ENCODE results near the gene MYCBPAP. TPM values are rescaled to one million over a fixed set of nuclear protein-coding genes. Genes with fewer than 3 reads are reported as not detected.

MYCBPAP gene
- total RNA-seq, 2 experiments from 2014 or later, result 0.78 to 1.5 TPM

DNA sequence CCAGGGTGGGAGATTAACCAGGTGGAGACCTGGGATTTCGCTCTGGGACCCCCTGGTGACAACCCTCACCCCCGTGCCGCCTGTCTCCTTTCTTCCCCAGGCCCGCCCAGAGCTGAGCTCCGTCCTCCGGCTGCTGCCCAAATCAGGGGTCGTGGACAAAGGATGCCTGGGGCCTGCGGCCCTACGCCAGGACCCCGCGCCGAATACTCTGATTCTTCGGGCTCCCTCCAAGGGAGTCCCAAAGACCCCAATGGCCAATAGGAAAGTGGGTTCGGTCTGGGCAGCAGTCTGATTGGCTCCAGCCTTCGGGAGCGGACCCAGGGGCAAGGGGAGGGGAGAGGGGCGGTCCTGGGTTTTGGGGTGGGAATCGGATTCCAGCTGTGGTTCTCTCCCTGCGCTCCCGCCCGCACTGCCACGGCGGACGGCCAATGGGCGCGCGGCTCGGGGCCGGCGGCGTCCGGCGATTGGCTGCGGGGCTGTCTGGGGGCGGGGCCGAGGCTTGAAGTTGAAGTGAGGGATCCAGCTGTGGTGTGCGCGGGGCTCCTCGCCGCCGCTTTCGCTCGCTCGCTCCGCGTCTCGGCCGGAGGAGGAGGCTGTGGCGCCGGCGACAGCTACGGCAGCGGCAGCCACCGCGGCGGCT is 52.1 kb downstream of the MYCBPAP start, which contains the start of gene CACNA1G:
Gene CACNA1G (plus strand): TSS at position 531 of the 640 bp plus-strand sequence. CDS start 745 bp downstream, outside the sequence.
- TF ChIP-seq, protein P1, sequence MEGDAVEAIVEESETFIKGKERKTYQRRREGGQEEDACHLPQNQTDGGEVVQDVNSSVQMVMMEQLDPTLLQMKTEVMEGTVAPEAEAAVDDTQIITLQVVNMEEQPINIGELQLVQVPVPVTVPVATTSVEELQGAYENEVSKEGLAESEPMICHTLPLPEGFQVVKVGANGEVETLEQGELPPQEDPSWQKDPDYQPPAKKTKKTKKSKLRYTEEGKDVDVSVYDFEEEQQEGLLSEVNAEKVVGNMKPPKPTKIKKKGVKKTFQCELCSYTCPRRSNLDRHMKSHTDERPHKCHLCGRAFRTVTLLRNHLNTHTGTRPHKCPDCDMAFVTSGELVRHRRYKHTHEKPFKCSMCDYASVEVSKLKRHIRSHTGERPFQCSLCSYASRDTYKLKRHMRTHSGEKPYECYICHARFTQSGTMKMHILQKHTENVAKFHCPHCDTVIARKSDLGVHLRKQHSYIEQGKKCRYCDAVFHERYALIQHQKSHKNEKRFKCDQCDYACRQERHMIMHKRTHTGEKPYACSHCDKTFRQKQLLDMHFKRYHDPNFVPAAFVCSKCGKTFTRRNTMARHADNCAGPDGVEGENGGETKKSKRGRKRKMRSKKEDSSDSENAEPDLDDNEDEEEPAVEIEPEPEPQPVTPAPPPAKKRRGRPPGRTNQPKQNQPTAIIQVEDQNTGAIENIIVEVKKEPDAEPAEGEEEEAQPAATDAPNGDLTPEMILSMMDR (IDR thresholded peaks at IDR 0.05), result no peak
- Mint-ChIP-seq H3K27ac (no peak within 1 kb of the TSS), H3K36me3 (ENCODE audit: low read depth) (no peaks in the 10 kb centered on the region), H3K4me1 (ENCODE audit: low read depth) (peaks cover 33% of the 10 kb centered on the region), H3K4me3 (peak within 1 kb of the TSS; percentile 85), H3K27me3 (peaks cover 77% of the 10 kb centered on the region), H3K9me3 (no peaks in the 10 kb centered on the region)
- peaks cover 44% of the 10 kb centered on the region for H3K4me1 ChIP-seq (ENCODE audit: insufficient read depth, low read length)
- peak; percentile 70 to 93 (median 84) for DNase-seq
- ChIA-PET POLR2A (interaction anchor here (1.2 to 4.5 kb wide), 4 partner anchors 10 to 159 kb away, joined by 3 to 19 read pairs (median 6); partner anchors contain the start of gene LUC7L3), CTCF (interaction anchor here (0.9 to 1.3 kb wide), 3 partner anchors 13 to 56 kb away, joined by 3 to 5 read pairs (median 3); partner anchors contain the start of genes EPN3 and SPATA20)
- ATAC-seq (ENCODE audit: poor library complexity), result peak; percentile 85
- H3K27ac ChIP-seq (ENCODE audit: low read depth in 1 of 2, low read length in 2 of 2), result no peak within 1 kb of the TSS
- intact Hi-C loops (cut with DNase I, micrococcal nuclease), result no loop called here
- peaks cover 0 to 24% of the 10 kb centered on the region in 2 experiments for H3K9me3 ChIP-seq (ENCODE audit: control insufficient read depth in 1 of 2, insufficient read depth in 1 of 2, low read length in 2 of 2)
- peaks cover 60 to 66% of the 10 kb centered on the region in 2 experiments for H3K27me3 ChIP-seq (ENCODE audit: control insufficient read depth in 1 of 2, insufficient read depth in 2 of 2, low read length in 2 of 2)
- no peaks in the 10 kb centered on the region for H3K36me3 ChIP-seq (ENCODE audit: insufficient read depth, low read length)
- peak within 1 kb of the TSS; percentile 60 for H3K4me3 ChIP-seq (ENCODE audit: low read length)

DNA sequence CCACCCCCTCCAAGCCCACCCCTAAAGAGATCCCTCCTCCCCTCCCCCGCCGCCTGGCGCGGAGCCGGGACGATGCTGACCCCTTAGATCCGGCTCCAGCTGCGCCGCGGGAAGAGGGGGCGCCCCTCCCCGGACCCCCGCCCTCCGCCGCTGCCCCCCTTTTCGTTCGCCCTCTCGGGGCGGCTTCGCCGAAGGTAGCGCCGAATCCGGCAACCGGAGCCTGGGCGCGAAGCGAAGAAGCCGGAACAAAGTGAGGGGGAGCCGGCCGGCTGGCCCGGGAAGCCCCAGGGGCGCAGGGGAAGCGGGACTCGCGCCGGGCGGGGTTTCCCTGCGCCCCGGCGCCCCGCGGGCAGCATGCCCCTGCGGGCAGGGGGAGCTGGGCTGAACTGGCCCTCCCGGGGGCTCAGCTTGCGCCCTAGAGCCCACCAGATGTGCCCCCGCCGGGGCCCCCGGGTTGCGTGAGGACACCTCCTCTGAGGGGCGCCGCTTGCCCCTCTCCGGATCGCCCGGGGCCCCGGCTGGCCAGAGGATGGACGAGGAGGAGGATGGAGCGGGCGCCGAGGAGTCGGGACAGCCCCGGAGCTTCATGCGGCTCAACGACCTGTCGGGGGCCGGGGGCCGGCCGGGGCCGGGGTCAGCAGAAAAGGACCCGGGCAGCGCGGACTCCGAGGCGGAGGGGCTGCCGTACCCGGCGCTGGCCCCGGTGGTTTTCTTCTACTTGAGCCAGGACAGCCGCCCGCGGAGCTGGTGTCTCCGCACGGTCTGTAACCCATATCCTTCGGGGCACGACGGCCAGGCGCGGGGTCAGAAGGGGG is 52.9 kb downstream of the MYCBPAP start:
- DNase-seq, result peak in 5 of 14 experiments; percentile 16 to 69 (median 26)
- Histone ChIP-seq H3K27me3 (ENCODE audit: control insufficient read depth in 1 of 2, insufficient read depth in 2 of 2, low read length in 2 of 2) (peaks cover 66 to 73% of the 10 kb centered on the region in 2 experiments), H3K4me3 (ENCODE audit: low read length) (peak overlapping the region; percentile 24), H3K36me3 (ENCODE audit: insufficient read depth, low read length) (no peaks in the 10 kb centered on the region), H3K9me3 (ENCODE audit: control insufficient read depth in 1 of 2, insufficient read depth in 1 of 2, low read length in 2 of 2) (peaks cover 0 to 24% of the 10 kb centered on the region in 2 experiments), H3K4me1 (ENCODE audit: insufficient read depth, low read length) (peaks cover 50% of the 10 kb centered on the region), H3K27ac (ENCODE audit: low read depth in 1 of 2, low read length in 2 of 2) (no peak overlapping the region)
- Mint-ChIP-seq H3K9me3 (no peaks in the 10 kb centered on the region), H3K27me3 (peaks cover 81% of the 10 kb centered on the region), H3K4me3 (no peak overlapping the region), H3K27ac (no peak overlapping the region), H3K4me1 (ENCODE audit: low read depth) (peaks cover 40% of the 10 kb centered on the region), H3K36me3 (ENCODE audit: low read depth) (no peaks in the 10 kb centered on the region)
- CTCF ChIA-PET, result interaction anchor here (1.3 kb wide), 1 partner anchor 14 kb away, joined by 5 read pairs; the partner anchor contains the start of gene SPATA20
- TF ChIP-seq, protein P1 (IDR thresholded peaks at IDR 0.05), result no peak
- ATAC-seq (ENCODE audit: poor library complexity), result peak; percentile 5
- intact Hi-C loops (cut with DNase I, micrococcal nuclease), result no loop called here
- POLR2A ChIA-PET, result interaction anchor here (0.8 to 4.5 kb wide), 5 partner anchors 11 to 158 kb away, joined by 3 to 19 read pairs (median 4); partner anchors contain the start of gene LUC7L3

- Mint-ChIP-seq H3K27ac (no peak overlapping the region), H3K9me3 (no peaks in the 10 kb centered on the region), H3K4me3 (no peak overlapping the region), H3K4me1 (ENCODE audit: low read depth) (peaks cover 40% of the 10 kb centered on the region), H3K27me3 (peaks cover 81% of the 10 kb centered on the region), H3K36me3 (ENCODE audit: low read depth) (no peaks in the 10 kb centered on the region)
- ATAC-seq (ENCODE audit: poor library complexity) (no peak), DNase-seq (peak in 1 of 14 experiments; percentile 50)
- no peak overlapping the region for H3K27ac ChIP-seq (ENCODE audit: low read depth in 1 of 2, low read length in 2 of 2)
- no peak overlapping the region for H3K4me3 ChIP-seq (ENCODE audit: low read length)
- ChIA-PET CTCF (no interaction called here), POLR2A (interaction anchor here (0.8 to 4.5 kb wide), 2 partner anchors 15 to 20 kb away, joined by 3 to 19 read pairs; no protein-coding TSS in a partner anchor)
- H3K9me3 ChIP-seq (ENCODE audit: control insufficient read depth in 1 of 2, insufficient read depth in 1 of 2, low read length in 2 of 2), result peaks cover 0 to 24% of the 10 kb centered on the region in 2 experiments
- H3K36me3 ChIP-seq (ENCODE audit: insufficient read depth, low read length), result no peaks in the 10 kb centered on the region
- peaks cover 72 to 78% of the 10 kb centered on the region in 2 experiments for H3K27me3 ChIP-seq (ENCODE audit: control insufficient read depth in 1 of 2, insufficient read depth in 2 of 2, low read length in 2 of 2)
- TF ChIP-seq, protein P1 (IDR thresholded peaks at IDR 0.05), result no peak
- H3K4me1 ChIP-seq (ENCODE audit: insufficient read depth, low read length), result peaks cover 50% of the 10 kb centered on the region
- intact Hi-C loops (cut with DNase I, micrococcal nuclease), result no loop called here
These were observed 53.5 kb downstream of the MYCBPAP start for GRCh38 chr17:50561746-50562141.

All from CD4-positive, alpha-beta T cell (primary cell).